Kidney epithelial cell (primary cell): ENCODE measurements around the gene RNF148. TPM values are rescaled to one million over a fixed set of nuclear protein-coding genes. Genes with fewer than 3 reads are reported as not detected.
"Not testable (repeated sequence)": the region's sequence is repeated elsewhere in the genome, so short reads cannot be mapped to it uniquely, and the experiment has no call there.

Experiments
- DNase-seq: peaks from one replicate; pipeline ENCODE4 v3.0.0-alpha.2; 2010; ENCODE audit warnings: low read depth
- H3K27me3 ChIP-seq: 2 replicates; pipeline ENCODE4 v1.6.0; 2011; ENCODE audit warnings: low read length; ENCODE audit not compliant: control insufficient read depth, insufficient read depth
- H3K36me3 ChIP-seq: 2 replicates; pipeline ENCODE4 v1.5.1; 2011; ENCODE audit warnings: low read length; ENCODE audit not compliant: control insufficient read depth, insufficient read depth
- H3K4me3 ChIP-seq: 2 replicates; pipeline ENCODE4 v1.5.1; 2011; ENCODE audit warnings: low read depth, mild to moderate bottlenecking, control low read depth, low read length
- CTCF ChIP-seq: IDR thresholded peaks from 2 replicates; pipeline ENCODE4 v1.5.1; 2011; ENCODE audit warnings: mild to moderate bottlenecking, moderate library complexity, low read length, control low read depth, inconsistent platforms; ENCODE audit not compliant: insufficient read depth, poor library complexity, severe bottlenecking
- total RNA-seq: library from RNA; depleted of rRNA; stranded (reverse); fragments of >200 nt; gene quantifications from 2 replicates; pipeline ENCODE4 v1.2.3, GENCODE V29; 2015

The RNF148 gene
- total RNA-seq, 1 donor from 2014 or later: 0.71 TPM

- no peak for TF ChIP-seq CTCF
- DNase-seq: no peak
- H3K36me3 ChIP-seq: no peaks in the 10 kb centered on the region
Measured at GRCh38 chr7:122679813-122680212, 22.9 kb downstream of the RNF148 start.

GRCh38 chr7:122679269-122679709, 23.4 kb downstream of the RNF148 start:
- not testable (repeated sequence) for H3K36me3 ChIP-seq, DNase-seq, H3K27me3 ChIP-seq, H3K4me3 ChIP-seq

More at GRCh38 chr7:122679813-122680212, 22.9 kb downstream of the RNF148 start:
- no peak overlapping the region for H3K4me3 ChIP-seq
- no peaks in the 10 kb centered on the region for H3K27me3 ChIP-seq

GRCh38 chr7:122677149-122677548, 25.6 kb downstream of the RNF148 start:
- no peak for TF ChIP-seq CTCF
- DNase-seq: no peak
- no peak overlapping the region for H3K4me3 ChIP-seq
- H3K36me3 ChIP-seq: no peaks in the 10 kb centered on the region
- no peaks in the 10 kb centered on the region for H3K27me3 ChIP-seq

- H3K36me3 ChIP-seq: no peaks in the 10 kb centered on the region
- H3K27me3 ChIP-seq: no peaks in the 10 kb centered on the region
- no peak for DNase-seq
- H3K4me3 ChIP-seq: no peak overlapping the region
- TF ChIP-seq CTCF: no peak
Measured at GRCh38 chr7:122676466-122676865, 26.3 kb downstream of the RNF148 start.

- Histone ChIP-seq H3K27me3 (no peaks in the 10 kb centered on the region), H3K36me3 (no peaks in the 10 kb centered on the region), H3K4me3 (no peak overlapping the region)
- no peak for DNase-seq
- no peak for TF ChIP-seq CTCF
Measured at GRCh38 chr7:122675621-122676020, 27.1 kb downstream of the RNF148 start.

GRCh38 chr7:122675011-122675410, 27.7 kb downstream of the RNF148 start:
- TF ChIP-seq CTCF: no peak
- Histone ChIP-seq H3K36me3 (no peaks in the 10 kb centered on the region), H3K4me3 (no peak overlapping the region), H3K27me3 (no peaks in the 10 kb centered on the region)
- no peak for DNase-seq
